ENCODE data around the gene CELF4.

The CELF4 gene

DNA sequence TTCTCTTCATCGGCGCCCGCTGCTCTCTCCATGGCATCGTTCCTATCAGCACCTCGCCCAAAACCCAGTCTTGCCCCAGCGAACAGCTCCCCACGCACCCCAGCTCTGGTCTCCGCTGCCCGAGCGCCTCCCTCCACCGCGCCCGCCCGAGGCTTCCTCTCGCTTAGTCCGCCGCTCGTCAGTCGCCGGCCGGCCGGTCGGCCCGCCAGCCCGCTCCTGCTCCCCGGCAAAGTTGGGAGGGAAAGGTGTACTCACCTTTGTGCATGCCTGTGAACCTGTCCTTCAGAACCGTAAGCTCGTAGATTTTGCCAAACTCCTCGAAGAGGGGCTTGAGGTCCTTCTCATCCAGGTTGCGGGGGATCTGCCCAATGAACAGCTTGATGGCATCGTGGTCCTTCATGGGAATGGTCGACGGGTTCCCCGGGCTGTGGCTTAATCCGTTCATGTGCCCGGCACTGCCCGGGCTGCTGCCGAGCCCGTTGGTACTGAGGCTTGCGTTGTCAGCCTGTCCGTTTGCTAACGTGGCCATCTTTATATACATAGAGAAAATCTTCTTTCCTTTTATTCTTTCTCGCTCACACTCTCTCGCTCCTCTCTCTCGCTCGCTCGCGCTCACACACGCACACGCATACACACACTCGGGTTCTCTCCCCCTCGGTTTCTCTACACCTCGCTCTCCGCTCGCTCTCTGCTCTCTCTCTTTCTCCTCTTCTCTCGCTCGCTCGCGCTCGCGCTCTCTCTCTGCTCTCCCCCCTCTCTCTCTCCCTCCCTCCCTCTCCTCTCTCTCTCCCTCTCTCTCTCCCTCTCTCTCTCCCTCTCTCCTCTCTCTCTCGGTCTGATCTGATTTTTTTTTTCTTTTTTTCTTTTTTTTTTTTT is at the start of gene CELF4:
CELF4 (minus strand) TSS at position 698 of the 876 bp plus-strand sequence.
- DNase-seq, result no peak

DNA sequence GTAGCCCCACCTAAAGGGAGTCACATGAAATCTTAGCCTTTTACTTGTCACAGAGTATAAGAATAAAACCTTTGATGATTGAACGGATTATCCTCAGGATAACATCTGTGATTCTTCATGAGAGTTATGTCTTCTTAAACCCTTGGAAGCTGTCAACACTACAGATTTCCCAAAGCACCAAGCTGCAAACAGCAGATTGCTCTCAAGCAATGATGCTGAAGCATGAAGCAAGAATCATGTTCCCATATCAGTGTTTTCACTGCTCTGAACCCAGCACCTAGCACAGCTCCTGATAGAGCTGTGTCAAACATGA is 47.6 kb upstream of the CELF4 start:
- DNase-seq, result no peak

DNA sequence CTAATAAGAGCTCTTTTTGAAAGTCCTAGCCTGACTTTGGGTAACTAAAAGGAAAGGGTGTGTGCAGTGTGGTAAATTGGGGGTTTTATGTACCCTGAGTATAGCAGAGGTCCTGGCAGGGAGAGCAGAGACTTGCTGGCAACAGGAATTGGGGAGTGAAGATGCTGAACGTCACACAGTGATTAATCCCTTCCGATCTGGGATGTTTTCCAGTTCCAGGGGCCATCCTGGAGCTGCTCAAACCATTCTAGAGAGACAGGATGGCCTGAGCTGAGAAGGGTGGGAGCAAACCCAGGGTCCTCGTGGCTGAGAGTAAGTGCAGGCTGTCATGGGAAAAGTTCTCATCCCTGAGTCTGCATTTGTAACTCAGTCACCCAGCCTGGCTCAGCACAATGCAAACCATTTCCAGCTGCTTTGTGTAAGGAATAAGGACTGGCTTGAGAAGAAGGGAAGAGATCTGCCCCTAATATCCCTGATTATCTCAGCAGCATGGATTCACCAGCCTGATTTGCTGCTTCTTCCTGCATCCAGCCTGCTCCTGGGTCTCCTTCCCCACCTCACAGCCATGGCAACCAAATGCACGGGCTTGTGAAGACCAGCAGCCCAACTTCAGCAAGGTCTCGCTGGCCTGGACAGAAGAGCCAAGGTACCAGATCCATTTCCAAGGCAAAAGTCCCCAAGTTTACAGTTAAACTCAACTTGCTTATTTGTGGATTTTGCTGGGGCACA is 47.1 kb upstream of the CELF4 start:
- DNase-seq, result no peak

DNA sequence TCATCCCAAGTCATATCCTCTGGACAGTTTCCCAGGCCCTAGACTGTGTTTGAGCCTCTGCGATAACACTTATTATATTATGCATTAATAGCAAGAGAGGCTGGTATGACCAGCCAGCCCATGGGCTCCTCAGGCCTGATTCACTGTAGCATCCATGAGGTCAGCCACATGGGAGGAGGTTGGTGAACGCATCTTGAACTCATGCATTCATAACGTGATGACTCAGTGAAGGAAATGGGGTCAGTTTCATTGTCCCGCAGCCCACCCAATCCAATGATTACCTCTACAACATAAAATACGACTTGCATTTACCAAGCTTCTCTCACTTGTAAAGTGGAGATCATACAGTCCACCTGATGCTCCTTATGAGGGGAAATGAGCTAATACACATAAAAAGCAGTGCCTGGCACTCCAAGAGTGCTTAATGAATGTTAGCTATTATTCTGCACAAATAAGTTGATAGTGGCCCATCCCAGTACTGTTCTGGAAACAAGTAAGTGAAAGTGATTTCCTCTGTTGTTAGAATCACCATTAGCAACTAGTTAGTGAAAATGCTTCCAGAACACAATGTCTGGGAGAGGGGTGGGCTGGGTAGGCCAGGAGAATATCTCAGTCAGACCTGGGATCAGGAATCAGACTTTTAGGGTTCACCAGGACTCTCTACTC is 46.1 kb upstream of the CELF4 start:
- no peak for DNase-seq

DNA sequence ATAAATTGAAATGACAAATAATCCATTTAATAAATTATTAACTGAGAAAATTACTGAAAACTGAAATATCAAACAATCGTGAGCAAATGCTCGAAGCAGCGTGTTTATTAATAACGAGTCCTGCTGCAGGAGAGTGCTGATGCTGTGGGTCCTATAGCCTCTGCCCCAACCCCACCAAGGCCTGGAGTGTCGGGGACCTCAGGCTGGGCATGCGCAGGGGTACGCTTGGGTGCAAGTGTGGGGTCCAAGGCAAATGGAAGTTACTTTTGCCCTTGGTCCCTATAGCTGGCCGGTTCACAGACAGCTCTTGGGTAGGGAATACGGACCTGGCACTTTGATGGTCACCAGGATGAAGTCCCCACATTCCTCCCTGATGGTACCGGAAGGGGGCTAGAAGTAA is 43.3 kb upstream of the CELF4 start:
- no peak for DNase-seq

DNA sequence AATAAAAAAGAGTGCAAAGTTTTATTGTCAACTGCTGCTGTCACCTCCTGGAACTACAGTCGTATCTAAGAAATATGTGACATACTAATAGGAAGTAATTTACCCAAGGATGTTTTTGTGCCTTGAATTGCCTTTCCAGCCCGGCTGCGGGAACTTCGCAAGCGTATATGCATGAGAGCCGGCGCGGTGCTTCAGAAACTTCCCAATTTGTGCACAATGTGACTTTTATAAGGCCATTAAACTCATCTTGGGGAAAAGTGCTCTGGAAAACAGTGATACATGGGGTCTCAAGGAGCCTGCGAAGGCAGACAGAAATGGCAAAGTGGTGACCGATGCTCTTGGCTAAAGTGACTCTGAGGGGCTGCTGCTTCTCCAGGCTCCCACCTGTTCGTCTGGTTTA is 41.7 kb upstream of the CELF4 start:
- no peak for DNase-seq

DNA sequence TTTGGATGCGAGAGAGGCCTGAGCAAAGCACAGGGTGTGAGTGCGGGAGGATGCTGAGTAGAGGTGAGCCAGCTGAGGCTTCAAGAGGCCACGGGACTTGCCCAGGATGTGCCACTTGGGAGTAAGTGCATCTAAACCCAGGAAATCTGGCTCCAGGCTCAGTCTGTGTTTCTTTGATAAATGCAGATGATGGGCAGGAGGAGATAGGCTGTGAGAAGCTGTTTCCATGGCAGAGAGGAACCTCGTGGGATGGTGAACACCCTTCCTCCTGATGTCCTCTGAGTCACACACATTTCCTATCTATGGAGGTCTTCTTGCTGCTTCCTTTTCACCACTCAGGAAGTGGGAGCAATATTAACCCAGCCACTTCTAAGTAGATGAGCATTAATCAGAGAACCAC is 38.4 kb upstream of the CELF4 start:
- DNase-seq, result no peak

DNA sequence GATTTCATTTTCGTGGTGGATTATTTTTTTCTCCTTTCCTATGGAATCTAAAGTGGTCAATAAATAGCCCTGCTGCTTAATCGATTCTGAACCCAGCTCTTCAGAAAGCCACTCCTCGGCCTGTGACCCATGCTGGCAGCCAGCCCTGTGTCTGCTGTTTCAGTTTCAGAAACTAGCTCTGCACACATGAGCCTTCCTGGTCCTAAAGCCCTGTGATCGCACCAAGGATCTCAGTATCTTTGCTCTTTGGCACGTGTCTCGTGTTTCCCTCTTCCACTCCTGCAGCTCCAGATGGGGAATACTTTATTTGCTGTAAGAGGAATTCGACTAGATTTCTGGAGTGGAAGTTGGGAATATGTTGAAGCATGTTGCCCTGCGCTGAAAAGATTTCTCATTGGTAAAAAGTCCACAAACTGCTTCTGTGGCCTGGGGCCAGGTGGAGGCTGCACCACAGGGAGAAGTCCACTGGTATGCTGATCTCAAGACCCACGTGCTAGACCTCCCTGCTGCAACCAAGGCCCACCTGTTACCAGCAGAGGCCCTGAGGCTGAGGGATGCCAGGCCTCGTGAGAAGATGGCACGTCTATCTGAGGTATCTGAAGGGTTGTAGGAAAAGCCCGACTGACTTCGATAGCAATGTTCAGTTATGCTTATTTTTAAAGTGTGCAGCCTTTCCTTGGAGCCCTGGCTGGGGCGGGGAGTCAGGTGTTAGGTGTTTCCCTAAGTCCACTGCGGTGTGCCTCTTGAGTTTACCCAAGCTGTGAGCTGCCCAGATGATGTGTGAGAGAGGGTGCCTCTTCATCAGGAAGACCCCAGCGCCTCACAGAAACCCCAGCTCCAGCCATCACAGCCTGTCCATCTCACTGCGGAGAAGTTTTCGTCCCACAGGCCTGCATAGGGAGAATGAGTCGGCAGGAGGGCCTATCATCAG is 33.6 kb upstream of the CELF4 start:
- DNase-seq, result no peak

DNA sequence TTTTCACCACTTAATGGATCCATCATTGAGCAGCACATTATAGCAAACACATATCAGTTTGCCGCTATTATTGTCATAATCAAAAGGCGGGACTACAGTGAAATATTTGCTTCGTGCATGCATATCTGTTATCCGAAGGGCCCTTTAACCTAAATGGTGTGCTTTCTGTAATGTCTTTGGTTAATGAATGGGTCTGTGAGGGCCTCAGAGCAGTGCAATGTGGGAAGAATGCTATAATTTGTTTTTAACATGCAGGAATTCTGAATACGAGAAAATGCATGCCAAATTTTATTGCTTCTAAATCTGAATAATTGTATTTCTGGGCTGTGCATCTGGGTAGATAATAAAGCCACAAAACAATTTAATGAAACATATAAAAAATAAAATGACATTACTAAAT is 32.8 kb upstream of the CELF4 start:
- no peak for DNase-seq

DNA sequence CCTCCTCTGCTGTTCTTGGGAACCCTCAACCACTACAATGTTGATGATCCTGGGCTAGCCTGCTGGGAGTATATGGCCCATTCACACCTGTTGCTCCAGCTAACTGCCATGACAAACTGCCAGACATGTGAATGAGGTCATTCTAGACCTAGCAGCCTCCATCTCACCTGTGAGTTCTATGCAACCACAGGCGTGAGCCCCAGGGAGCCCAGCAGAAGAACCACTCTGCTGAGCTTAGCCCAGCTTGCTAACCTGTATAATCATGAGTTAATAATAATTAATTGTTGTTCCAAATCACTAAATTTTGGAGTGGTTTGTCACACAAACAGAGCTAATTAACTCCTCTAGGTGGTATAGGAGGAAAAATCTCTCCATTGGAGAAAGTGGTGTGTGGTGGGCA is 24.7 kb upstream of the CELF4 start:
- no peak for DNase-seq

DNA sequence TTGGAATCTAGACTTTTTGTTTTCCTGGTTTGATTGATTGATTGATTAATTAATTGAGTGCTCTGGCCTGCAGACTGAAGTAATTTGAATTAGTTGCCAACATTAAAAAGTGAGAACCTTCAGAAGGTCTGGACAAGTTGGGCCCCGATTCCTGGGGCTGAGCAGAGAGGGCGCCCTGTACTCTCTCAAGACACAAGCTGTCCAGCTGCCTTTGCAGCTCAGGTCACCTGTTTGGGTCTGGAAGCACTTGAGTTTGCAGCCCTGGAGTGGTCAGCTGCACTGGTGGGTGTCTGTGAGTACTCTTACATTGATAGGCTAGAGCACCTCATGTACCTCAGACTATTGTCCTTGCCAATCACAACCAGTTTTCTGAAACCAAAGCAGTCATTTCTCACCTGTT is 22.7 kb upstream of the CELF4 start:
- no peak for DNase-seq

DNA sequence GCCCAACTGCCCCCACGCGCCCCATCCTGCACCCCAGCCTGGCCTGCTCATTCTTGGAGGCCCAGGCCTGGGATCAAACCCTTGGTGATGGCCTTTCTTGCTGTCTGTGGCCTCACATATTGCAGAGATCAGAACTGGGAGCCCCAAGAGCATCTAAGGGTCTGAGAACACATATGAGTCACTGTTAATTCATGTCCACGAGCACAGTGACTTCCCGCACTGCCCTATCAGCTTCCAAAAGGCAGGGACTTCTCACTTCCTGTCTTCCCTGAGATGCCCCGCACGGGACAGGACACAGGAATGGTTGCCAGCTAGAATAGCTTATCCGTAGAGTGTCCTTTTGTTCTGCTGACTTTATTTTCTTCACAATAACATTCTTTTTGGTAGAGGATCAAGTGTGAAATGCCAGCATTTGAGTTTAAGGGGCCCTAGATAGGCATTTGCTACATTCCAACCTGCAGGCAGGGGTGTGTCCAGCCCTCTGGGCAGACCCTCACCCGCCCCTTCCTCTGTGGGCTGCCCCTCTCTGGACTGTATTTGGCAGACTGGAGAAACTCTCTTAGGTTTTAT is 21.1 kb upstream of the CELF4 start:
- no peak for DNase-seq

DNA sequence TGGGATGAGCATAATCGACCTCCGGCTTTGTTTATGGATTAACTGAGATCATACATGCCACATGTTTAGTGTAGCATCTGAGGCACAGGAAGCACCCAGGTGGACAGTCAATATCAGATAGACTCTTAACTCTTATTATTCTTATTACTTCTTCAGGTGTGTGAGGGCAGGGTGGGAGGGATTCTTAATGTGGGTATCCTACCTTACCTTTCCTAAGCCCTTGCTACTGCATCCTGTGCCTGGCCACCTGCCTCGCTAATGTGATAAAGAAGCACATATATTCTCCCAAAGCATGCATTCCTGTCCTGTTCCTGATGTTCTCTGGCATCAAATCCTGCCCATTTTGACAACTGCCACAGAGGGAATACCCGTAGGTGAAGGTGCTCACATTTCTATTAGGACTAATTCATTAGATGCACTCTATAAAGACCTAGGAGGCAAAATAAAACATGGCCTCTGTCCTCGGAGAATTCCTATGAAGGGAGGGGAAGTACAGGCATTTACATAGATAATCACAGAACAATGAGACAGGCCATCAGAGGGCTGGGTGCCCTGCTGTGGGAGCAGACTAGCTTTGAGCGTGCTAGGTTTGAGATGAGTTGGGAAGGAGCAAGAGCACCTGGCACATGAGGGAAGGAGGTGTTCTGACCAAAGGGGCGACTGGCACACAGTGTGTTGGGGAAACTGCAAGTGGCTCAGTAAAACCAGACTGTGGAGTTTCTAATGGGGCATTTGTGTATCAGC is 19.5 kb upstream of the CELF4 start:
- DNase-seq, result no peak

DNA sequence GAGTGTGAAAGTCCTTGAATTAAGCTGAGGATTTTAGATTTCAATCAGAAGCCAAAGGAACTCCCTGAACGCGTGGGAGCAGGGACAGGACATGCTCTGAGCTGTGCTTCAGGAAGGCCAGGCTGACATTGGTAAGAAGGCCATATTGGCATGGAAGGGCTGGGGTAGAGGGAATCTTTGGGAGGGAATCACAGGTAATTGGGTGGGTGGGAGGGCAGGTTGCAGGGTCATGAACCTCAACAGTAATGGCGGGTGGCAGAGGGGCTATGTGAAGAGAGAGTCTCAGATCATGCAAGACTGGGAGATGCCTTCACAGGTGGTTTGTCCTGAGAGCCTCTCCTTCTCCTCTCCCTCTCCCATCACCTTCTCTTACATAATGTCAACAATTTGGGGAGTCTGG is 18.6 kb upstream of the CELF4 start:
- no peak for DNase-seq

DNA sequence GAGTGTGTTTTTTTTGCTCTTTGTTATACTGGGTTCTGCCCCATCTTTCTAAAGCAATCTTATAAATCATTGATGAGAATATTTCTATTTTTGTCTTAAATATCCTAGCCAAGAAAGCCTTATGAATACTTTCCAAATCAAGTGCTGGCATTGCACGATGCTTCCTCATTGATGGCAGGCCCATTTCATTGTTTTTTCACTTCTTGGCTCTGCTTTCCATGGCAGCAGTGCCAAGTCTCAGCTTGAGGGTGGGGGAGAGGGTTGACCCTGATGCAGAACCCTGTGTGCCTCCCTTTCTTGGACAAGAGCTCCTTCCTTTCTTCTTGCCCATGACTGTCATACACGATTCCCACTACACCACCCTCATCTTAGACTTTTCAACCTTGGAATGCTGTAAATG is 16.7 kb upstream of the CELF4 start:
- no peak for DNase-seq

DNA sequence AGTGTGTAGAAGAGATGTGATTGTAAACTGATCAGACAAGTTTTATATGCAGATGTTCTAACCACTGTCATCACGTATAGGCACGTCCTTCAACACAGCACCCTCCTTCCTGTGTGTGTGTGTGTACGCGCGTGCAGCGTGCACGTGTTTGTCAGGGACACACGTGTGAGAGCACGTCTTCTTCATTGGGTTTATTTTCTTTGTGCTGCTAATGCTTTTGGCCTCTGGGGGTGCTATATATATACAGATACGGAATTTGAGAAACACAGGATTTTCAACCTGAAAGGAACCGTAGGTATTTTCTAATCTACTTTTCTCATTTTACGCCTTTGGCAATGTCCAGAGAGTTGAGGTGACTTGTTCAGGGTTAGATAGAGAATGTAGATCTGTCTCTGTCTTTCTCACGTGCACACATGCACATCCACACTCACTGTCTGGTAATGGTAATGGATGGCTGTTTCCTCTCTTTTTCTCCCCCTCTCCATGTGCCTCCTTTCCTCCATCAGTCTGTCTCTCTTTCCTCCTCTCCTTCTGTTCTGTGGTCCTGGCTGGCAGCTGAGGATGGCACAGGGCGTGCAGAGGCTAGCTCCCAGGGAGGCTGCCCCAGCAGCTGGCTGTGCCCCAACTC is 13.4 kb upstream of the CELF4 start:
- DNase-seq, result no peak

DNA sequence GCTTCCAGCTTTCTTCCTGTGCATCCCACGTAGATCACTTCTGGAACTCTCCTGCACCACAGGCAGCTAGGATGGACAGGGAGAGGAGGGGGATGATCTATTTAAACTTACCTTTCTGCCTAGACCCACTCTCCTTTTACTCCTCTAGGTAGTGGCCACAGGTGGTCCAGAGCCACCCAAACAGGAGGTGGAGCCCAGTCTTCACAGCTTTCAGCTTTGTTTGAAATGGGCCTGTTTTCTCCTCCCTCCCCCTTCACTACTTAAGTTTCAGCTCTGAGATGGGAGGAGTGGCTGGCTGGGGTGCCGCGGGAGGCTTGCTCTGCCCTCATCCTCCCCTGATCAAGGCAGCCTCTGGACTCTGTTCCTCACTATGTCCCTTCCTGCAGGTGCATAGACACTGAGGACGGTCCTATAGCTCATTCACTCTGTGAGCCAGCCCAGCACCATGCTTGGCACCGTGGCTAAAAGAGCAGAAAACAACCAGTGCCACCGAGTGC is 12.6 kb upstream of the CELF4 start:
- DNase-seq, result no peak

DNA sequence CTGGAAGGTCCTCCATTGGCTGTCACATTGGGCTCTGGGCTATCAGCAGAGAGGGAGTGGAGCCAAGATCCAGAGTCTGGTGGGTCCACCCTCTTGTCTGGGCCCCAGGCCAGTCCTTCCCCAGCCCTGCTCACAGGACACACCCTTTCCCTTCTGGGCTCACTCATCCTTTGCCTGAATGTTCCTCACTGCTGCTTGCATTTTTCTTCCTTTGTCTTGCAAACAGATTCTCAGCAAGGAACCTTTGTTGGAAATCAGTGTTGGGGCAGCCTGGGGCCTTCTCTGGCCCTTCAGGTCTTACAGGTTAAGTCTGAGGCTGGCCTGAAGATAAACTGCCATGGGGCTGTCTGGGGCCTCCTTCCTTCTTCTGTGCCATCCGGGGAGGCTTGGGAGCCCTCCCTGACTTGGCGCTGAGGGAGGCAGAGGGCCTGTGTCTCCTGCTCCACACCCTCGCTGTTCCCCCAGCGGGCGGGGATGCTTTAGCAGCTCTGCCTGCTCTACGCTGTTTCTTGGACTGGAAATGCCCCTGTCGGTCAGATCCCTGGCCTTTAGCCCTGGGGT is 11.5 kb upstream of the CELF4 start:
- no peak for DNase-seq

DNA sequence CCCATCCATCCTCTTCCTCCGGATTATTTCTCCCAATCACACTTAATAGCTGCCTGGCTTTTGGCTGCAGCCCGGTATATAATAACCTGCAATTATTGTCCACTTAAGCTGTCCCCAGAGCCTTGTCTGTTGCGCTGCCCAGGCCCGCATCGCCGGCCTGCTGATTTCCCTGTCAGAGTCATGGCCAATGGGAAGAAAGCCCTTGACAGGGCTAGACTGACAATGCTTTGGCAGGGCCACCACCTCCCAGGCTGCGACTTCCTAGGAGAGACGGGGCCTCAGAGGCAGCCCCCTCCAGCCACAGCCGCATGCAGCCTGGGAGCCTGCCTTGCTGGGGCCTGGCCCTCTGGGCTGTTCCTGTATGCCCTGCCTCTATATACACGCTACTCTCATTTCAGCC is 10.0 kb upstream of the CELF4 start:
- no peak for DNase-seq

DNA sequence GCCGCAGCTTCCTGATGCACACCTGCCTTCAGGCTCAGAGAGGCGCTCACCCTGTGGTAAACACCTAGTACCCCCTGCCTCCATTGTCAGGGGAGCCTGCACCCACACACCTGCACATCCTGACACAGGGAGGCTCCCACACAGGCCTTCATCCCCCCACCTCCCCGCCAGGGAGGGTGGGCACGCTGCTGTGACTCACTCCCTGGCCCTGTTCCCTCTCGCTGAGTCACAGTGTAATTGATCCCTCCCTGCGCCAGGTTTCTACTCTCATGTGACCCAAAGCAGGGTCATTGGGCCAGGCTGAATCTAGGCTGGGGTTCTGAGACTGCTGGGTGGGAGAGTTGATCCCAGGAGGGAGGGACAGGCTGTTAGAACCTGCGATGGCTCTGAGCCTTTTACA is 8.5 kb upstream of the CELF4 start:
- DNase-seq, result no peak

DNA sequence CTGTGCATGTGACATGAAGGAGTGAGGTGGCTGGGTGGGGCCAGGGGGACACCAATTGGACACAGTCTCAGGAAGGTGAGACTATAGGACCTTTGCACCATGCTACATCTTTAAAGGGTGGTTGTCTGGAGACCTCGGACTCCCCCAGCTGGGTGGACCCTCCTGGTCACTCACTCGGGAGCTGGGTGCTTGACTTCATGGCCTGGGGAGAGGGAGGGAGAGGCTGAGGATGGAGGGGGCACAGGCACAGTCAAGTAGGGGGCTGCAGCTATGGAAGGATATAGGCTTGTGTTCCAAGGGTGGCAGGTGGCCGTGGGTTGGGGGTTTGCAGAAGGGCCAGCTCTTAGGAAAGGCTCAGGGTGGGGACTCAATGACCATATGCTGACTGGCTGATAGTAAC is 7.1 kb upstream of the CELF4 start:
- no peak for DNase-seq

Data from CD4-positive, alpha-beta T cell treated with Interferon alpha-2 for 1 hour (primary cell).